Measurements from ENCODE around the gene ADAMTS2. TPM values are rescaled to one million over a fixed set of nuclear protein-coding genes. Genes with fewer than 3 reads are reported as not detected.

Gene ADAMTS2
- total RNA-seq, 1 experiment from 2014 or later = not detected

- intact Hi-C loops (cut with micrococcal nuclease; ENCODE audit: unreplicated experiment) = no loop called here
- Mint-ChIP-seq H3K27ac (ENCODE audit: unreplicated experiment) (no peak overlapping the region), H3K4me1 (ENCODE audit: low read depth, unreplicated experiment) (no peaks in the 10 kb centered on the region), H3K36me3 (ENCODE audit: insufficient read depth, unreplicated experiment) (no peaks in the 10 kb centered on the region), H3K4me3 (ENCODE audit: low read depth, unreplicated experiment) (no peak overlapping the region), H3K9me3 (ENCODE audit: low read depth, unreplicated experiment) (peaks cover 29% of the 10 kb centered on the region), H3K27me3 (ENCODE audit: unreplicated experiment) (no peaks in the 10 kb centered on the region)
- BruUV-seq (replicated peaks) = no TSS peak
- CTCF ChIA-PET = no interaction called here
- no peak for DNase-seq
- TF ChIP-seq CTCF (IDR thresholded peaks at IDR 0.05; ENCODE audit: unreplicated experiment) = no peak
Observed at GRCh38 chr5:179146277-179146676, 199.0 kb downstream of the ADAMTS2 start.

DNA sequence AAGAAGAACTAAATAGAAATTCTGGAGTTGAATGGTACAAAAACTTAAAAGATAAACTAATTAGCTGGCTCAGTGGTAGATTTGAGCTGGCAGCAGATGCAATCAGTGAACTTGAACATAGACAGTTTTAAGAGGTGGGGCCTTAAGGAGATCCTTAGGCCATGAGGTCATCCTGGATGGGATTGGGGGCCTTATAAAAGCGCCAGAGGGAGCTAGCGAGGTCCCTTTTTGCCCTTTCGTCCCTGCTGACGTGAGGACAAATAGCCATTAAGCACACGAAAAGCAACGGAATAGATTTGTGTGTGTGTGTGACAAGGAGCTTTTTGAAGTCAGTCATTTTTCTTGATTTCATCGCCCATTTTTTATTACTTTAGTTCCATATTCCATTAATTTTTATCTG, 201.8 kb downstream of the ADAMTS2 start:
- CTCF ChIA-PET = no interaction called here
- H3K36me3 Mint-ChIP-seq (ENCODE audit: insufficient read depth, unreplicated experiment) = no peaks in the 10 kb centered on the region
- no peak overlapping the region for H3K27ac Mint-ChIP-seq (ENCODE audit: unreplicated experiment)
- no peak overlapping the region for H3K4me3 Mint-ChIP-seq (ENCODE audit: low read depth, unreplicated experiment)
- no peak for TF ChIP-seq CTCF (IDR thresholded peaks at IDR 0.05; ENCODE audit: unreplicated experiment)
- no peaks in the 10 kb centered on the region for H3K4me1 Mint-ChIP-seq (ENCODE audit: low read depth, unreplicated experiment)
- no TSS peak for BruUV-seq (replicated peaks)
- peaks cover 22% of the 10 kb centered on the region for H3K9me3 Mint-ChIP-seq (ENCODE audit: low read depth, unreplicated experiment)
- no peak for DNase-seq
- no peaks in the 10 kb centered on the region for H3K27me3 Mint-ChIP-seq (ENCODE audit: unreplicated experiment)
- intact Hi-C loops (cut with micrococcal nuclease; ENCODE audit: unreplicated experiment) = no loop called here

DNA sequence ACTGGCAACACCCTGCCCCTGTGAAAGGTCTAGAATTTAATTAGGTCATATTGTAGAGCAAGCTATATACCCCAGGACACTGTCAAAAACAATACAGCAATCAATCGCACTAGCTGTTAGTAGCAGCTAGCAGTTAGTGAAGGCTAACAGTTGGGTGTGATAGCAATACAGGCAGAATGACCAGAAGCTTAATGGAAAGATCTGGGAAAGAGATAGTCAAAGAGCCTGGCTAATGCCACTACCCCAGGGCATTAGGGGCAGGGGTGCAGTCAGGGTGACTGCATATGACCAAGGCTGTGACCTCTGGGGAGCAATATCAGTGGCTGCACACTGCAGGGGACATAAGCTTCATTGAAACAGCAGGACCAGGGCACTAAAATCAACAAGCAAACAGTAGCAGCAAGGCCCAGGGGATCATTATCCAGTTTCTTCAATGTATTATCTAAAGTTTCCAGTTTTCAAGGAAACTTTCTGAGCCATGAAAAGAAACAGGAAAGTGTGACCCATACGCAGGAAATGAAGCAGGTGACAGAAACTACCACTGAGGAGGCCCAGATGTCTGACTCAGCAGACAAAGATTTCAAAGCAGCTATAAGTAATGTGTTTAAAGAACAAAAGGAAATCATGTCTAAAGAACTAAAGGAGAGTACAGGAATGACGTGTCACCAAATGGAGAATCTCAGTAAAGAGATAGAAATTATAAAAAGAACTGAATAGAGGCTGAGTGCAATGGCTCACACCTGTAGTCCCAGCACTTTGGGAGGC, 202.6 kb downstream of the ADAMTS2 start:
- Mint-ChIP-seq H3K9me3 (ENCODE audit: low read depth, unreplicated experiment) (peaks cover 17% of the 10 kb centered on the region), H3K27me3 (ENCODE audit: unreplicated experiment) (no peaks in the 10 kb centered on the region), H3K27ac (ENCODE audit: unreplicated experiment) (no peak overlapping the region), H3K36me3 (ENCODE audit: insufficient read depth, unreplicated experiment) (no peaks in the 10 kb centered on the region), H3K4me1 (ENCODE audit: low read depth, unreplicated experiment) (no peaks in the 10 kb centered on the region), H3K4me3 (ENCODE audit: low read depth, unreplicated experiment) (no peak overlapping the region)
- no peak for DNase-seq
- BruUV-seq (replicated peaks) = no TSS peak
- TF ChIP-seq CTCF (IDR thresholded peaks at IDR 0.05; ENCODE audit: unreplicated experiment) = no peak
- intact Hi-C loops (cut with micrococcal nuclease; ENCODE audit: unreplicated experiment) = no loop called here
- CTCF ChIA-PET = no interaction called here

DNA sequence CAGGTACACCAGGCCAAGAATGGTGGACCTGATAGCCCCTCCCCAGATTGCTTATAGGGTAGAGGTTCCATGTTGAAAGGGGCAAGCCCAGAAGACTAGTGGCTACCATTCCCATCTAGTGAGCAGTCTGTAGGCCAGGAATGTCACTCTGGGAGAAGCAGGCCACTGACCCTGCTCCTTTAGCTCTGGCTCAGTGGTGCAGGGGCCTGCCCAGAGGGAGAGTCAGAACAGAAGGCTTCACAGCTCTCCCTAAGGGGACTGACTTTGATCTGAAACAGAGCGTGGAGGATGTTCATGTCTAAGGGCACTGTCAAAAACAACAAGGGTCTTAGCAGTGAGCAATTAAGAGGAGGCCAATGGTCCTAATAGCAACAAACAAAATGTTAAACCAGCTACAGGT, 203.4 kb downstream of the ADAMTS2 start:
- CTCF ChIA-PET = no interaction called here
- no peaks in the 10 kb centered on the region for H3K36me3 Mint-ChIP-seq (ENCODE audit: insufficient read depth, unreplicated experiment)

More for the DNA sequence above, 203.4 kb downstream of the ADAMTS2 start:
- Mint-ChIP-seq H3K4me1 (ENCODE audit: low read depth, unreplicated experiment) (no peaks in the 10 kb centered on the region), H3K27me3 (ENCODE audit: unreplicated experiment) (no peaks in the 10 kb centered on the region), H3K4me3 (ENCODE audit: low read depth, unreplicated experiment) (no peak overlapping the region), H3K27ac (ENCODE audit: unreplicated experiment) (no peak overlapping the region), H3K9me3 (ENCODE audit: low read depth, unreplicated experiment) (peaks cover 14% of the 10 kb centered on the region)
- TF ChIP-seq CTCF (IDR thresholded peaks at IDR 0.05; ENCODE audit: unreplicated experiment) = no peak
- BruUV-seq (replicated peaks) = no TSS peak
- DNase-seq = no peak
- intact Hi-C loops (cut with micrococcal nuclease; ENCODE audit: unreplicated experiment) = no loop called here
